ENCODE data around the gene COLEC12.

GRCh38 chr18:328928-329327 lies 171.6 kb downstream of the COLEC12 start:
- no peak for TF ChIP-seq ZNF2 (tag by site-specific recombination; IDR thresholded peaks at IDR 0.05)
- no peak for TF ChIP-seq CTCF (tag by site-specific recombination; IDR thresholded peaks at IDR 0.05)
- TF ChIP-seq ZSCAN16 (tag by site-specific recombination; IDR thresholded peaks at IDR 0.05): no peak
- no peak for TF ChIP-seq ZNF530 (tag by site-specific recombination; IDR thresholded peaks at IDR 0.05; ENCODE audit: low read depth)
- TF ChIP-seq REST (tag by site-specific recombination; IDR thresholded peaks at IDR 0.05): no peak
- no peak for TF ChIP-seq PRDM10 (tag by site-specific recombination; IDR thresholded peaks at IDR 0.05)
- TF ChIP-seq ATF2 (tag by site-specific recombination; IDR thresholded peaks at IDR 0.05; ENCODE audit: low read depth): no peak
- TF ChIP-seq ZFP37 (tag by site-specific recombination; IDR thresholded peaks at IDR 0.05): no peak
- TF ChIP-seq ZNF701 (tag by site-specific recombination; IDR thresholded peaks at IDR 0.05): no peak

All from HEK293 (cell line).